Inflammatory macrophage treated with lipopolysaccharide for 1 hour (primary cell): ENCODE data around the gene TIFAB.
A peak's percentile ranks its signal among the peaks of the same experiment; 100 is the strongest.

ENCODE experiments used
- DNase-seq, 2 donors: peaks; one replicate each; pipeline ENCODE4 v3.0.0-alpha.2; 2020 to 2022

TIFAB gene

DNA sequence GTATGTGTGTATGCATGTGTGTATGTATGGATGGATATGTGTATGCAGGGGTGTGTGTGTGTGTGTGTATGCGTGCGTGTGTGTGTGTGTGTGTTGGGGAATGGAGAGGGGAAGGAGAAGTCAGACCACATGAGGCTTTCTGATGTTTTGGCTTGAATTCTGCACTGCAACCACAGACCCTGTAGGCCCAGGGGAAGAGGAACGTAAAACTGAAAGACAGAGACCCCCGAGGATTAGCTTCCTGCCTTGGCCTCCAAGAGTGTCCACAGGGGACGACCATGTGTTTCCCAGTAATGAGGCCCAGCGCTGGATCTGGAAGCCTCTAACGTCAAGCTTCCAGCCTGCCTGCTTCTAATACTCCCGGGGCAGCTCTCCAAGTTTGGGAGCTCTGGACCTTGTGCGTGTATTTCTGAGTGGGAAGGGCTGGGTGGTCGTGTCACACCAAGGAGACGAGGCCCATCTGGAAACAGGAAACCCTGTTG lies 10.8 kb downstream of the TIFAB start:
- DNase-seq = no peak

DNA sequence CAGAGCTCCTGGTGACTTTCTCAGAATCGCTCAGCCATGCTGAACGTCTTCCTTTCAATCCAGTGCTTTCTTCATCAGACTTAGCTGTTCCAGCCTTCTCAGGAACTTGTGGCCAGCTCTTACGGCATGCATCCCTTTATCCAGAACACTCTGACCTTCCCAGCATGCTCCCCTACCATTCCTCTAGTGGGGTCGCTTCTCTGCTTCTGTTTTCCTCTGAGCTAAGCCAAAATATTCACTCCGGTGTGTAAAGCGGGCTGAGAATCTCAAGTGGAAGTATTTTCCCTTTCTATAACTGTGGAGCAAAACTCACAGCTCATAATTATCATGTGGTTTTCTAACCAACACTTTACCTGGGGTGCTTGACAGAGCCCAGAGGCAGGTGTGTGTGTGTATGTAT lies 11.2 kb downstream of the TIFAB start:
- DNase-seq = no peak

DNA sequence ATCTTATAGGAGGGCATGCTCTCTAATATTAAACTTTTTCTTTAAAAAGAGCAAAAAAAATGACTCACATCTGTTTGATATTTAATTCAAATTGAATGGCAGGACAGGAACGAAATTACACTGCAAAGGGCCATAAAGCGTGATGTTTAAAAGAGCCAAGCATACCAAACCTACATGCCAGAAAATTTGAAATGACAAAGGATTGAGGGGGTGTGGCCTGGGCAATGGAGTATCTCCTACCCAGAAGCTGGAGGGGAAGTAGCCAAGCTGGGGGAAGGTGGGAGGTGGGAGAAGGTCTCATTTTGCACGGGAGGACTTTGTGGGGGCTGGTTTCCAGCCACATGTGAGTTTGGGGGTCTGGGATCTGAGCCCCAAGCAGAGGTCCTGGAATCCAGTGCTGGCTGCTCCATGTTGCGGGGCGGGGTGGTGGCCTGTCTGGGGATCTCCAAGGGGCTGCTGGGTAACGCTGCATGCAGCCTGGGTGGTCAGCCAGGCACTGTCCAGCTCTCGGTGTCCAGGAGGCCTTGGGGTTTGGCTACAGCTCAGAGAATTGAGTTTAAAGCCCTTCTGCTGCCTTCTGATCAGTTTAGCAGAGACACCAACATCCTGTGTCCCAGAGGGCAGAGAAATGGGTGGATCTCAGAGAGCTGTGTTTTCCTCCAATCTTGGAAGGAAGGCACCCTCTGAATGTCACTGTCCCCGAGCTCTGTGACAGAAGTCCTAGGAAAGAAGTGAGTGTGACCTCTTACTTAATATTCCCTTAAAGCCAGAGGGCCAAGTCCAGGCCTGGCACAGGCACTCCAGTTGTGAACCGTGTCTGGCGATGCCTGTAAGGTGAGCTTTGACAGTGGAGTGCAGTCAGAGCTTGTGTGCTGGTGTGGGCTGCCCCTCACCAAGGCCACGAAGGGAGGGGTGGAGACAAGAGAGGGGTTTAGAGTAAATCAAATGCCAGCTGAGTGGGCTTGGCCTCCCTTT lies 12.6 kb downstream of the TIFAB start:
- DNase-seq = no peak

DNA sequence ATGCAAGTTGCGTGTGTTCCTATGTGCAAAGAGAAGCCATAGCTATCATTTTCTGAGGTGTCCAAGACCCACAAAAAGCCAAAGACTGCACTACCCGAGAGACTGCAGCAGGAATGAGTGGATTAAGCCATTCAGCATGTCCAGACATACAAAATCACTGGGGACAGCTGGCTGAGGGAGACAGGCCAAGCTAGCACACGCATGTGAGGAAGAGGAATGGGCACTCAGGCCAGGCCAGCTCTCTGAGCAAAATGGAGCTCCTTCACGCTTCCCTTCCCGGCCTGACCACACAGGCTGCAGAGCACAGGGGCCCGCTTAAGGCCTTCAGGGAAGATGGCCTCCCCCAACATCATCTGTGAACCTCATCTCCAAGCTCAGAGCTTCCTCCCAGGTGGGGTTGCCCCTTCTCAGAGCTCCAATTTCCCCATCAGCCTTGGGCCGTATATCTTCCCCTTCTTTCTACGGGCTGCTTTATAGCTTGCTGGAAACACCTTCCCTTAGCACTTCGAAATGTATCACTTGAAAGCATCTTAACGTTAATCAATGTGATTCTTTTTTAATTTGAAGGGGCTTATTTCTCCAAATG lies 13.4 kb downstream of the TIFAB start:
- DNase-seq = no peak

DNA sequence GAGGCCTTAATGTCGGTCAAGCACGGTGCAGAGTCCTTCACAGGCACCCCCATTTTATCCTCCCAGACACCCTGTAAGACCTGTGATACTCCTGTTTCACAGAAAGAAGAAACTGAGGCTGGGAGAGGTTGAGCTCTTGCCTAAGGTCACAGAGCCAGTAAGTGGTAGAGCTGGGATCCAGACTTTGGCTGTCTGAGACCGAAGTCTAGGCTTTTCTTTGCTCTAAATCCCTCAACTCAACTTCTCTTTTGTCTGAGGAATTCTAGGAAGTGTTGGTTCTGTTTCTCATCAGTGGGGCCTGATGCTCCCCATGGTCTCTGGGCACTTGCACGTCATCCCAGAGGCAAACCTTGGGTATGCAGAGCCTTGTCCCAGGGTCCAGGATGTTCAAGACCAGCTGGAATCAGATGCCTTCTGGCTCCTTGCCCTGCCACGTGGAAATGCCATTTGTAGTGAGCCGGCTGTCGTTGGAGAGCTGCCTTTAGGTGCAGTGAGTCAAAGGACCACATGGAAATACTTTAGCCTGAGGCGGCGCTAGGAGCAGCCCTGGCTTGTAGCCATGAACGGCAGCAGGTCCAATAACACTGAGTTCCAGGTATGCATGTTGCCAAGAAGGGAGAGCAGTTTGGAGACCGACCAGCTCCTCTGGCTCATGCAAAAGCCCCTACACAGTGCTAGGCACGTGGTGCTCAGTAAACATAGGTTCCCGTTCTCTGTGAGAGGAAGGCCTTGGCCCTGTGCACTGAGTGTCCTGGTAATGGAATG lies 14.2 kb downstream of the TIFAB start:
- DNase-seq = no peak

DNA sequence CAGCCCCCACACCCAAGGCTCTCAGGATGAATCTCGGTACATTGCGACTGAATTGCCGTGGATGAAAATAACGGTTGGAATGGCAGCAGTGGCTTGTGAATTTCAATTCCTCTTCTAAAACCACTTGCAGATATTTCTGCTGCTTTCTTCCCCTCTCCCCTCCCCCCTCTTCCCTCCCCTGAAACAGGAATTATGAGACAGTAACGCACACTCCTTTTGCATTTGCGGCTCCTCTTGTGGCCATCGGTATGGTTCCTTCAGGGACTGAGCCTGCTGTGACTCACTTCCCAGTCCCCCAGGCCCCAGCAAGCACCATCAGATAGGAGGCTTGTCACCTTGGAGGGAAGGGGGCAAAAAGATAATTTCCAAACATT lies 14.7 kb downstream of the TIFAB start:
- peak; percentile 42 to 58 for DNase-seq

DNA sequence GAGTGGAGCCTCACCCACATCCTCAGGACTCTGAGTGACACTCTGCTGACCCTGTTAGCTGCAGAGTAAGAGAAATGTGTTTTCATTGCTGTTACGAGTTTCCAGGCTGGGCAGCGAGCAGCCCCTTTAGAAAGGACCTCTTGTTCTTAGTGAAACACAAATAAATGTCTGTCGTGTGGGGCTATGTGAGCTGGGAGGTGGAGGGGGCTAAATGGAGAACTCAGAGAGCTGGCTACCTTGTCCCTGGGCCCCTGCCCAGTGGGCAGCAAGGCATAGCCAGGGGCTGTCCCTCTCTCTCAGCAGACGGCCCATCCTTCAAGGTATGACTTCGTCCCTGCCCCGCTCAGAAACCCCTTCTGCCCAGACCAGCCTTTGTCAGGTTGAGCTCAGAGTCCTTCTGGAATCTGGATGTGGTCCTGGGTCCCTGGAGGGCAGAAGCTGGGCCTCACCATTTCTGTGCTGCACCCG lies 15.2 kb downstream of the TIFAB start:
- DNase-seq = no peak

DNA sequence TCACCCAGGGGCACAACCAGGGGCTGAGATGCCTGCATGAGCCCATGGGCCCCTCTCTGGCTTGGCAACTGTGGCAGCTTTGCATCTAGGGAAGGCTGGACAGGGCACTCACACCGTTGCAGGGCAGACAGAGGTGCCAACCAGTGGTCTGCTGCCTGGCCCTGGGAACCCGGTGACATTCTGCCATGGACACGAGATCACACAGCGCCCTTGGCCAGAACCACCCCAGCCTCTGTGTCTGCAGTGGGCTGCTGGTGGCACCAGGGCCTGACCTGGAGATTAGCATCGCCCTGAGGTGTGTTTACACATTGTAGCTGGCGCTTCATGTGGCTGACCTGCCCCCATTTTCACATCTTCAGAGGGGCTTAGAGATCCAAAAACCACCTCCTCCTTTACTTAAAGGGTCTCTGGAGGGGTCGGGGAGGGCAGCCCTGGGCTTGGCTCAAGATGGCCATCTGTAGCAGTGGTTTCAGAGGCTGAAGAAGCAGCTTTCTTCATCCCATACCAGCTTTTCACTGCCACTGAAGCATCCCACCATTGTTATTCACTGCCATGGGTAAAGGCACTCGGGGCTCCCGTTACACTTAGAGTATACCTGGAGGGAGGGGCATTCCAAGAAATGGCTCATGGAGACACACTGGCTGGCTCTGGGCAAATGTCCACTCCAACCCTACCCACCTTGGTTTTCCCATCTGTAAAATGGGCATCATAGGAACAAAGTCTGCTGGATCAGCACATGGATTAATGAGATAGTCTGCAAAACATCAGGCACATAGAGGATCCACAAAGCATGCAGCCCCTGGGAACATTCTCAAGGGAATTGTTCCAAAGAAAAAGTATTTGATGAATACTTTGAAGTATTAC lies 16.5 kb downstream of the TIFAB start:
- no peak for DNase-seq

DNA sequence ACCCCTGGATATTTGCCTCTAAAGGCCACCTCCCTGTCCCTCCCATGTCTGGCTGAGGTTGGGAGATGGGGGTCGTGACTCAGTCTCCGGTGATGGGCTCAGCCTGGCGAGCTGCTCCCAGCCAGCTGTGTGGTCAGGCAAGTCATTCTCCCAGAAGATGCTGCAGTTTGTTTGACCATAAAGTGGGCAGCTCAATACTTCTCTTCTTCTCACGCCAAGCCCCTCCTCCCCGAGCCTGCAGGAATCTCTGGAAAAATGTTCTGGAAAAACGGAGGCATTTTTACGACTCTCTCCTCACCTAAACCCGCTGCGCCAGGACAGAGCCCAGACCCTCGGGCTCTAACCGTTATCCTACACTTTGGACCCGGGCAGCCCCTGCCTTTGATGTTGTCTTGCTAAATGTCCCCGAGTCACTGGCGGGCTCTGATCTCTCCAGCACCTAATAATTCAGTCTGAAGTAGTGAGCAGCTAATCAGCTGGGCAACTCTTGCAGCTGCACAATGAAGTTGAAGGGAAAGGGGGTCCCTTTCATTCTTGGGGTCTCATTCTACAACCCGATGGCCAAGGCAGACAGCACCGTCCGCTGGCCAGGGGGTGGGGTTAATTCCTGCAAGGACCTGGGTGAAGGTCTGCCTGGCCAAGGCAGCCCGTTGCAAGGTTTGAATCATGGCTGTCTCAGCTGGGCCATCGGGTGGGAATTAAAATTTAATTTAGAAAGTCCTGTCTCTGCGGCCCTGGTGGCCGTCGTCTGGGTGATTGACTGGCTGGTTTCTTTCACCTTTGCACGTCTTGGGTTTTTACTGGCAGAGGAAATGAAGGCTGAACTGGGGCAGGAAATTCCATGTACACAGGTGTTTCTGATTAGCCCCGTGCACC lies 17.3 kb downstream of the TIFAB start:
- no peak for DNase-seq

DNA sequence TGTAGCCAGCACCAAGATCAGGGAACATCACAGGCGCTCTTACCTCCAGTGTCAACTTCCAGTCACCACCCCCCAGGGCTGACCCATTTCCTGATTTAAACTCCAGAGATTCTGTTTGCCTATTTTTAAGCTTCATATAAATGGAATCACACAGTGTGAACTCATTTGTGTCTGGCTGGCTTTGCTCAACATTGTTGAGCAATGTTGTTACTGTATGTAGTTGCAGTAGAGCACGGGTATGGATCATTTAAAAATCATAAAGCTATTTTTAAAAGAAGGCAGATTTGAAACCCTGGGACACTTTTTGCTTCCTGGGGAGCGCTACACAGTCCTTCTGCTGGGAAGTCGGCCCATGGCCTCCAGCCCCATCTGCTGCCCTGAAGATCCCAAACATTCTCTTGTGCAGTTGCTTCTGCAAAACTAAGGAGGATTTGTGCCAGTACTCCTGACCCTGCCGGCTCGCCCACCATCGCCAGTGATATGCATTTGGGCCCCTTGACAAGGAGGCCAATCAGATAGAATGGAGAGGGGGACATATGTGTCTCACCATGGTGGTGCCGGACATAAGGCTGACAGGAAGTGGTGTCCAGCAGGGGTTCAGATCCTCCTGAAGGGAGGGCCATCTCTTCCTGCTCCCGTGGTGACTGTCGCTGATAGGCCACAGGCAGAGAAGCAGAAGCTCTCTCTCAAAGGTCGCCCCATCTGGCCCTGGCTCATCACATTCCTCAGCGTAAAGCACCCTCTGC lies 18.3 kb downstream of the TIFAB start:
- peak; percentile 55 to 72 for DNase-seq

DNA sequence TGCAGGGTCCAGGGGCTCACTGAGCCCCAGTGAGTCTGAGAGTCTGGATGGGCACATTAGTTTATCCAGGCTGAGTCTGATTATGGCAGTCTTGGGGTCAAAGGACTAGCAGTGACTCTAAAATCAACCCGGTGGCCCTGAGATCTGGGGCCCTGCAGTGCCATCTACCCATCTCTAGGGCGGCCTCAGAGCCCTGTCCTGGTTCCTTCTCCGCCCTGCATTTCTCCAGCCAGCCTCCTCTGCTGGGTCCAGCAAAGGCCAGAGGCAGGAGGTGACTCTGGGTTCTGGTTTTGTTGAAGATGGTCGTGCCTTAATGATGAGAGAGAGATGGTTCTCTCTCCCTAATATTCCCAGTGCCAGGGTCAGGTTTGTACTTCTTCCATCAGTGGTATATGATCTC lies 20.0 kb downstream of the TIFAB start:
- no peak for DNase-seq

DNA sequence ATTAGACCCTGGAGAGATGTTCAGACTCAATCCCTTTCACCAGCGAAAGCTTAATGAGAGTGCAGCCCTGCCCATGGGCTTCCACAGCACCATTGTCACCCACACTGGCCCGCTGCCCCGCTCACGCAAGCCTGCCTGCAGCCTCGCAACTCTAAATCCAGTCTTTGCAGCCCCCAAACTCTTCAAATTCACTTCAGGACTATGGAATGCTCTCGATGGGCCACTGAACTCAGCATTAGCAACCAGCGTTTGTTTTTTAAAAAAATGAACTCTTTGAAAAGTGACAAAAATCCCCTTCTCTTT lies 22.1 kb downstream of the TIFAB start:
- DNase-seq = no peak

DNA sequence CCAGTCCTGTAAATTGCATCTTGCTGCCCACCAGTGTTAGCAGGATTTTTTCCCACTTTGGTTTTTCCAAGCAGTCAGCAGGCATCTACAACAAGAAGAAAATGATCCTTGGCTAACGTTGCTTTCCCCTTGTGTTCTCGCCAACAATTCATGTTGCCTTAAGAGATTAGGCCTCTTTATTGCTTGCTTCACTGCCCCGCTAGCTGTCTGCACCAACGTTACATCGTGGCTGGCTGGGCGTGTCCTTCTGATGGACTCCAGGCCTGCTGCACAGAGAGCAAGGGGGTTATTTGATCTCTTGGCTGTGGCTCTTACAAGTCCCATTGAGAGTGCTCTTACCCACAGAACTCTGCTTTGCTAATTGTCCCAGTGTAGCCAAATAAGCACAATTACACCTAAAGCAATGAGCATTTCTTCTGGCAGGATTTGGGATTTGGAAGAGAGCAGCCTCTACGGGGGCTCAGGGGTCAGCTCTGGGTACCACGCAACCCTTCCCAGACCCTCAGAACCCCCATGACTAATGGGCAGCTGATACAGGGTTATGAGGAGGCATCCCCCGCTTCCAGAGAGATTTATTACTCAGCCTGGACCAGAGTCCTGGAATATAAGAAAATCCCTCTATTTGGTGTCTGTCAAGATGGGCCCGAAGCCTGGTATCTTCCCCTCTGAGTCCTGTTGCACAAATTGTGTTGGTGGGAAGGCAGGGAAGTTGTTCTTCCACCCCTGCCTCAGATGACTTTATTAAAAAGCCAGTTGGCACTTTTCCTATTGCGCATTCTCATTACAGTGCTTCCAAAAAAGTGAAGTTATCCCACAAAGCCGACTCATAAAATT lies 22.6 kb downstream of the TIFAB start:
- DNase-seq = peak; percentile 25 to 66

DNA sequence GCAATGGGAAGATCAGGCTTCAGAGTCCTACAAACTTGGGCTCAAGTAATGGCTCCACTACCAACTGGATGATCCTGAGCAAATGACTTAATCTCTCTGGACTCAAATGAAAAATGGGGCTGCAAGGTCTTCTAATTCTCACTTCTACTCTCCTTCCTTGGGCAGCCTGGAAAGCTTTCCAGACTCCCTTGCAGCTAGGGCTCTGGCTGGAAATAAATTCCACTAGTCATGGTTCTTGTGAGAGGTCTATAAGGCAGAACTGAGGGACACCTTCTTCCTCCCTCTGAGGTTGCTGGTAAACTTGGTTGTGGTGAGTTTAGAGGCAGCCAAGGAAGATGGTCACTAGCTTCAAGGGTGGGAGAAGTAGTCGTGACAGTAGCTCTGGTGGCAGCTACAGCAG lies 23.6 kb downstream of the TIFAB start:
- no peak for DNase-seq

DNA sequence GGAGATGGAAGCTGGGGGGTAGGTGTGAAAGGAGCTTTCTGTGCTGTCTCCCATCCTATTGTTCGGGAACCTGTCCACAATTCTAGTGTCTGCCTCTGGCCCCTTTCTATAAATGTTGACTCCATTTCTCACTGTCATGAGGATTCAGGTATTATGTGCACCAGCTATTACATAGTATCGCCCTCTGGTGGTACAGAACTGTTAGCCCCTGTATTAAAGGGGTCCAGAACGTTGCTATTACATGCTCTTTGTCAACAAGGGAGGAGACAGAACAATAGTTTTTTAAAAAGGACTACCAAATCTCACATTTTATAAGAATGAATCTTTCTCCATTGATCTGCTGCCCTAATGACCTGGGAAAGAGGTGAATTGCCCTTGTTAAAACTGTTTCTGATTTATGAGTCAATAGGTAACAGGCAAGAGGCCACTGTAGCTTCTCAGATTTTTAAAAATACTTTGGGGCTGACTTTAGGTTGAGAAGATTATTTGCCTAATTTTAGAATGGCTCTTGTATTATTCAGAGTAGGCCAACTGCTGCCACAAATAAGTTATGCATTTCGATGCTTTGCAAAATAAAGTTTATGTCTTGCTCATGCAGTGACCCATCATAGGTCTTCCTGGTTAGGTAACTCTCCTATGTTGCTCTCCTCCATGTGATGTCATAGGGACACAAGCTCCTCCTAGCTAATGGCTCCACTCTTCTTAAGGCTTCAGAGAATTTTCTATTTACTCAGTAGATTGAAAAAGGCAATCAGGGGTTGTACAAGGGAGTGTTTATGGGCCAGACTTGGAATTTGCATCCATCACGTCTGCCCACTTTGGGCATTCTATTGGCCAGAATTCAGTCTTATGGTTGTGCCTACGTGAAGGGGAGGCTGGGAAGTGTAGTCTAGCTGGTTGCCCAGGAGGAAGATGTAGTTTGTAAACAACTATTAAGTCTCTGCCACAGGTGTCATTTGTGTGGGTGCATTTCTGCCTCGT lies 25.8 kb downstream of the TIFAB start:
- peak; percentile 38 to 73 for DNase-seq

DNA sequence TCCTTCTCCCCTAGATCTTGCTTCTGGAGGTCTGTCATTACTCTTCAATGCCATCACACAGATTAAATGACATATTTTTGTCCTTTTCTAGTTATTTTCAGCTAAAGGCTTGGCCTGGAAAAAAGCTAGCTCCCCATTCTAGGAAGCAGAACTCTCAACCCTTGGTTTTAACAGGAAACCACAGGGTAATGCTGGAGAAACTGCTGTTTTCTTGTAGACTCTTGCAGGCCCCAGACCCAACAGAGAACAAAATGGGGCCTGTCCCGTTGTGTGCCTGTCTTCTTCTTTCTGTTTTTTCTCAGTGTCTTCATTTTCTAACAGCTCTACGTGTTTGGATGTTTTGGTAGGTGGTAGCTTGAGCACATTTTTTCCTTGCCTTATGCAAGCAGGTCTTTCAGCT lies 26.5 kb downstream of the TIFAB start:
- peak in 1 of 2 donors; percentile 41 for DNase-seq

DNA sequence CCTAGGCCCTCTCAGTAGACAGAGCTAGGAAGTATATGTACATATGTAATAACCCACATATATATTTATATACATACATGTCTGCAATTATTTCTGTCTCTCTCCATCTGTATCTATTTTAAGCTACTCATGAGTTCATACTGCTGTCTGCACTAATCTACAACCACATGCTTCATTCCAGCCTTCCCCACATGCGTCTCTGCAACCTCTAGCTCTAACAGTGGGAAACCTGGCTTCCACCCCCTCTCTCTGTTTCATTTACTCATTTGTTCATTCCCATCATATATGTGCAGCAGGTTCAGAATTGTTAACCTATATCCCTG lies 28.3 kb downstream of the TIFAB start:
- no peak for DNase-seq

DNA sequence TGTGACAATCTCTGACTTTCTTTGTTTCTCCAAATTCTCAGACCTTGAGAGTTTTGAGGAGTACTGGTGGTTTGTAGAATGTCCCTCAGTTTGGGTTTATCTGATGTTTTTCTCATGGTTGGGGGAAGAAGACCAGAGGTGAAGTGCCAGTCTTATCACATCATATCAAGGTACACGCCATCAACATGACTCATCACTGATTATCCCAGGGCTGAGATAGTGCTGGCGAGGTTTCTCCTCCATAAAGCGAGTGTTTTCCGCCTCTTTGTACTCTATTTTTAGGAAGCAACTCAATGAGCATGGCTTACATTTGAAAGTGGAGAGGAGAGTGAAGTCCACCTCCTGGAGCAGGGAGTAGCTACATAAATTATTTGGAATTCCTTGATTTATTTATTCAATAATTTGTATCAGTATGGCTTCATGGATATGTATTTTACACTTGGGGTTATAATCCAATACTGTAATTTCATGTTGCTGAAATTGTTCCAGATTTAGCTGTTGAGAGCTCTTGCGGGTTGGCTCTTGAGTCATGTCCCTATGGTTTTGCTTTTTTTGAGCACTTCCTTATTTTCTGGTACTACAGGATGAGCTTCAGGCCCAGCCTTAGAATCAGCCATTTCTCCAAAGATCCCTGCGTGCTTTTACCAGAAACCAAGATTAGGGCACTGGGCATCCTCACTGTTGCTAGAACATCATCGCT lies 28.9 kb downstream of the TIFAB start:
- peak; percentile 67 to 71 for DNase-seq
